NCI-H82 treated with DMSO at 0.1 percent for 48 hours (cell line): ENCODE results near the gene TMEM8B.
"Not testable (repeated sequence)": the region's sequence is repeated elsewhere in the genome, so short reads cannot be mapped to it uniquely, and the experiment has no call there.

Source experiments
- DNase-seq: peaks from one replicate; lab custom pipeline; 2025; ENCODE audit not compliant: unreplicated experiment; lab: John Stamatoyannopoulos, UW

TMEM8B gene

GRCh38 chr9:35905051-35905781, 76.2 kb downstream of the TMEM8B start:
- no peak for DNase-seq

DNA sequence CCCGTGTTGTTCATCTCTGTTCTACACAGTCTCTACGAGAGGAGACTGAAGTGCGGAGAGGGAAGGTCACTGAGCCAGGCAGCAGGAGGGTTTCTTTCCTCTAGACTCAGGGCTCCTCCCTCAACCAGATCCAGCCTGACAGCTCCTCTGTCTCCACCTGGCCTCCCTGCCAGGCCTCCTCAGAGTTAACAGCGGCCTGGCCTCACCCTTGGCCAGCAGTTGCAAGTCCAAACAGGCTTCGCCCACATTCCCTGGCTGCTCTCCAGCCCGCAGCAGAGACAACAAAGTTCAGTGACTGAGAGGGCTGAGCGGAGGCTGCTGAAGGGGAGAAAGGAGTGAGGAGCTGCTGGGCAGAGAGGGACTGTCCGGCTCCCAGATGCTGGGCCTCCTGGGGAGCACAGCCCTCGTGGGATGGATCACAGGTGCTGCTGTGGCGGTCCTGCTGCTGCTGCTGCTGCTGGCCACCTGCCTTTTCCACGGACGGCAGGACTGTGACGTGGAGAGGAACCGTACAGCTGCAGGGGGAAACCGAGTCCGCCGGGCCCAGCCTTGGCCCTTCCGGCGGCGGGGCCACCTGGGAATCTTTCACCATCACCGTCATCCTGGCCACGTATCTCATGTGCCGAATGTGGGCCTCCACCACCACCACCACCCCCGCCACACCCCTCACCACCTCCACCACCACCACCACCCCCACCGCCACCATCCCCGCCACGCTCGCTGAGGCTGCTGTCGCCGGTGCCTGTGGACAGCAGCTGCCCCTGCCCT, 77.1 kb downstream of the TMEM8B start, which contains the start of gene HRCT1:
HRCT1 (plus strand) TSS at position 291 of the 768 bp plus-strand sequence; CDS start at position 377, 86 bp downstream.
- no peak for DNase-seq

GRCh38 chr9:35906923-35907699, 78.1 kb downstream of the TMEM8B start:
- DNase-seq: peak; percentile 86

DNA sequence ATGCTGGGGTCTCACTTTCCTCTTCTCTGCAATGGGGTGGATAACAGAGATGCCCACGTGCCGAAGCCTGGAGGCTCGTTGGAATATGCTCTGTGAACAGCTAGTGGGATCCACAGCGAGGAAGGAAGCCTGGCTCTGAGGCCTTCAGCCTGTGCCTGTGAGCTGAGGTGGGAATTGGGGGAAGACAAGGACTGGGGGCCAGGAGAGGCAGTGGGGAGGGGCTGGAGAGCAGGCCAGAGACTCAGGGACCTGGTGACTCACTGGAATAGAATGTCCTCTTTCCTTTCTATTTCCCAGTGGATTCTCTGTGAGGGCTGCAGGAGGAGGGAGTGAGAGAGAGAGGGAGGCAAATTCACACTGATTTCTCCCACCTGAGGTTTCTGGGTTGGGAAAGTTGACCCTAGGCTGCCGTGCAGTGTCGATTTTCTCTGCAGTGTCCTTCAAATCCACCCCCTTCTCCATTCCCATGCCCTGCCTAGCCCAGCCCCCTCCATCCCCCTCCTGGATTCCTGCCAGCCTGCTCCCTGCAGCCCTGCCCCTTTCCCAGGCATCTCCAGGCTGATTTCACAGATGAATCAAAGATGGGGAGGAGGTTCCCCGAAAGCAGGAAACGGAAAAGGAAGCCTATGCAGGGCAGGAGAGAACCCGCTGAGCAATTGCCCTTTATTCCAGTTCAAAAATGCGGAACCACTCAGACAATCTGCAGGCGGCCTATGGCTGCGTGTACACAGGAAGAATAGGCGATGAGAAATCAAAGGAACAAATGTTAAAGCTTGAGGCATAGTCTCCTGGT, 78.9 kb downstream of the TMEM8B start:
- peak; percentile 28 for DNase-seq

DNA sequence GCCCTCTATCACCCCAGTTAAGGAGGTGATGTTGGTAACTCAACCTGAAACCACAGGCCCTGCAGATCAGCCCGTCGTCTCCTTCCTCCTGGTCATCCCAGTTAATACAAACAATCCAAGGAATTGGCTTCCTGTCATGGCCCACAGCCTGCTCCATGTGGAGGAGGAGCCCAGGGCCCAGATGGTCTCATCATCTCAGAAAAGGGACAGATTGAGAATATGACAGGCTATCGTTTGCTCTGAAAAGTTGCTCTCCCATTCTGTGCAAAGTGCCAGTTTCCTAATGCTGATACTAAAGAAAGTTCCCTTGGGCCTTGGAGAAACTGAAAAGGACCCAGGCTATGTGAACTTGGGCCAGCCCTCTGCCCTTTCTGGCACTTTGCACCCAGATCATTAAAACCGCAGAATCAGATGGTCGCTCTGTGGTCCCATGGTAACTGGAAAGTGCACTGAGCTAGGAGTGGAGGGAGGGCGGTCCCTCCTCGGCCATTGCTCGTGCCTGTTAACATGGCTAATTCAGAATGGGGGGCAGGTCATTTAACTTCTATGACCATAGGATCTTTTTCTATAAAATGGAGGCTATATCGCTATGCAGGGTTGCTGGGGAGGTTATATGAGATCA, 79.6 kb downstream of the TMEM8B start:
- no peak for DNase-seq

DNA sequence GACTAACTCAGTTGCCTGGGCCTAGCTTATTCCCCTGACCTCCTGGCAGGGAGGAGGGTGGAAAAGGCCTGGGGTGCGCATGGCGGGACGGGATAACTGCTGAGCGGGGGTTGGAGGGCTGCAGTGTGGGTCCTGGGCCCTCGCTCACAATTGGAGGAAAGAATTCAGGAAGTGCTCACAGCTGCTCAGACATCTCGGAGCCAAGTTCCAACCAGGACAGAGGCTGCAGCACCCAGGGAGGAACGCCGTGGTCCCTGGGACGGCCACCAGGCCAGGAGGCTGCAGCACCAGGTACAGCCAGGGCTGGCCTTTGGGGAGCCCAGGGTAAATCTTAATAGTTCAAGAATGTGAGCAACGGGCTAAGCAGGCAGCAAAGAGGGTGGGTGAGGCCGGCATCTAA, 80.2 kb downstream of the TMEM8B start, which contains the start of gene SPAAR:
SPAAR (plus strand) TSS at position 217 of the 400 bp plus-strand sequence. CDS start 974 bp downstream, outside the sequence.
- no peak for DNase-seq

GRCh38 chr9:35909687-35910612, 80.9 kb downstream of the TMEM8B start:
- DNase-seq: no peak

DNA sequence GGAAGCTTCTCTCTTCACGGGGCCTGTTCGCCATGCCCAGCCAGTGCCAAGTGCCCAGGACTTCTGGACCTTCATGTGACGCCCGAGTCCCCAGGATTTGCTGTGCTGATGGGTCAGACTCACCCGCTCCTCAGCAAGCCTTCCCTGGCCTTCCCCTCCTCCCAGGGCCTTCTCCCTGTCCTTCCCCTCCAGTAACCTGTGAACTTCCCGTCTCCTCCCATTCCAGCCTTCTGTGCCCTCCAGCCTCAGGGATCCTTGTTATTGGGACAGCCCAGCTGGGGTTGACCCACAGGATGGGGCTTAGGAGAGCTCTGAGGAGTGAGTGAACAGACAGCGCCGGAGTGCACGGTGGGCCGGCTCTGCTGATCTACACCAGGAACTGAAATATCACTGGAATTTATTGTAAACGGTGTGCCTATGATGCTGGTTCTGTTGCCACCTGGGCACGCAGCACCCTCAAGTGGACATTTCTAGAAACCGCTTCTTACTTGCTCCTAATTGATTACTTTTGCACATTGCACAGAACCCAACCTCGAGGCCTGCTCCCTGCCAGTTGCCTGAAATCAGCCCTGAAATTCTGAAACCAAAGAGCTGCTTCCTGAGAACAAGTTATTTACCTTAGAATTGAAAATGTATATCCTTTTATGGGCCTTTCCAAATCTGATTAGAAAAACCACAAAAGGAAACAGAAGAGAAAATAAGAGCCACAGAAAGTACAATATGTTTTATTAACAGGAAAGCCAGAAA, 81.8 kb downstream of the TMEM8B start:
- peak; percentile 10 for DNase-seq

GRCh38 chr9:35911690-35912089, 82.7 kb downstream of the TMEM8B start:
- no peak for DNase-seq

DNA sequence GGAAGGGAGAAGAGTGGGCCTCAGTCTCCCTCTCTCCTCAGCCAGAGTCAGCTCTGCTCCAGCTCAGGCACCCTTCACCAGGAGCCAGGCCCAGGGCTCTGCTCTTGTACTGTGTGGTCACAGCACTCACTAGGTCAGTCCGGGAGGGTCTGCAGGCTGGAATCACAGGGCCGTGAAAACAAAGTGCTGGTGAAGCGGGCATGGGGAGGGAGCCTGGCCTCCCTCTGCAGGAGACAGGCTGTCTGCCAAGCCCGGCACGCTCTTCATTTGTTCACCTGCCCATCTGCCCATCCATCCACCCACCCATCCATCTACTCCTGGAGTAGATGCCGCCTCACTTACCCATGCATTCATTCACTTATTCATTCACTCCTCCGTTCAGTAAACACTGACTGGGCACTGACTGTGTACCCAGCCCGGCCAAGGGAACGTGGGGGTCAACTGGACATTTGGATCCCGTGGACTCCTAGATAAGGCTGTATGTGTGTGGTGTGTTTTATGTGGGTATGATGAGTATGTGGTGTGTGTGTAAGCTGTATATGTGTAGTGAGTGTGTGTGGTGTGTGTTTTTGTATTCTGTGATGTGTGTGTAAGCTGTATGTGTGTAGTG, 83.9 kb downstream of the TMEM8B start:
- DNase-seq: no peak

DNA sequence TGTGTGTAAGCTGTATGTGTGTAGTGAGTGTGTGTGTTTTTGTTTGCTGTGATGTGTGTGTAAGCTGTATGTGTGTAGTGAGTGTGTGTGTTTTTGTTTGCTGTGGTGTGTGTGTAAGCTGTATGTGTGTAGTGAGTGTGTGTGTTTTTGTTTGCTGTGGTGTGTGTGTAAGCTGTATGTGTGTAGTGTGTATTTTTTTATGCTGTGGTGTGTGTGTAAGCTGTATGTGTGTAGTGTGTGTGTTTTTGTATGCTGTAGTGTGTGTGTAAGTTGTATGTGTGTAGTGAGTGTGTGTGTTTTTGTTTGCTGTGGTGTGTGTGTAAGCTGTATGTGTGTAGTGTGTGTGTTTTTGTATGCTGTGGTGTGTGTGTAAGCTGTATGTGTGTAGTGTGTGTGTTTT, 84.4 kb downstream of the TMEM8B start:
- not testable (repeated sequence) for DNase-seq

- DNase-seq: no peak
These were observed 85.3 kb downstream of the TMEM8B start for GRCh38 chr9:35914301-35914807.
